ENCODE data around the gene ZBTB5.

ZBTB5 gene

GRCh38 chr9:37424204-37424685, 41.0 kb downstream of the ZBTB5 start:
- no peak for DNase-seq (ENCODE audit: low read depth, low spot score)

- no peak for DNase-seq (ENCODE audit: low read depth, low spot score)
Observed at GRCh38 chr9:37423508-37423907, 41.7 kb downstream of the ZBTB5 start.

GRCh38 chr9:37422289-37423104, 42.8 kb downstream of the ZBTB5 start, which contains the start of gene GRHPR:
Gene GRHPR (plus strand): TSS chr9:37422696. CDS start chr9:37422751, 55 bp downstream.
- DNase-seq (ENCODE audit: low read depth, low spot score): peak; percentile 68

- no peak for DNase-seq (ENCODE audit: low read depth, low spot score)
Observed at GRCh38 chr9:37421914-37422288, 43.3 kb downstream of the ZBTB5 start.

GRCh38 chr9:37420271-37421215, 44.7 kb downstream of the ZBTB5 start:
- DNase-seq (ENCODE audit: low read depth, low spot score): no peak

- no peak for DNase-seq (ENCODE audit: low read depth, low spot score)
Observed at GRCh38 chr9:37419204-37419603, 46.0 kb downstream of the ZBTB5 start.

- DNase-seq (ENCODE audit: low read depth, low spot score): no peak
Observed at GRCh38 chr9:37417857-37418618, 47.2 kb downstream of the ZBTB5 start.

GRCh38 chr9:37417252-37417803, 47.9 kb downstream of the ZBTB5 start:
- no peak for DNase-seq (ENCODE audit: low read depth, low spot score)

GRCh38 chr9:37415011-37415719, 50.1 kb downstream of the ZBTB5 start:
- DNase-seq (ENCODE audit: low read depth, low spot score): peak; percentile 52

- DNase-seq (ENCODE audit: low read depth, low spot score): no peak
Observed at GRCh38 chr9:37414503-37414943, 50.7 kb downstream of the ZBTB5 start.

- DNase-seq (ENCODE audit: low read depth, low spot score): no peak
Observed at GRCh38 chr9:37413311-37413710, 51.9 kb downstream of the ZBTB5 start.

GRCh38 chr9:37412431-37413151, 52.7 kb downstream of the ZBTB5 start:
- no peak for DNase-seq (ENCODE audit: low read depth, low spot score)

- no peak for DNase-seq (ENCODE audit: low read depth, low spot score)
Observed at GRCh38 chr9:37410969-37411785, 54.1 kb downstream of the ZBTB5 start.

- DNase-seq (ENCODE audit: low read depth, low spot score): no peak
Observed at GRCh38 chr9:37410354-37410861, 54.8 kb downstream of the ZBTB5 start.

GRCh38 chr9:37408933-37409710, 56.1 kb downstream of the ZBTB5 start:
- DNase-seq (ENCODE audit: low read depth, low spot score): peak; percentile 46

- no peak for DNase-seq (ENCODE audit: low read depth, low spot score)
Observed at GRCh38 chr9:37407468-37407867, 57.8 kb downstream of the ZBTB5 start.

GRCh38 chr9:37406603-37407401, 58.4 kb downstream of the ZBTB5 start:
- no peak for DNase-seq (ENCODE audit: low read depth, low spot score)

Measured in activated CD4-positive, CD25-positive, alpha-beta regulatory T cell treated with anti-CD3 and anti-CD28 coated beads, Interleukin-2, amount 50 U/mL, for 16 hours (primary cell).